Right forelimb (tissue), 1 donor: ENCODE results near the gene KCND1.
A peak's percentile ranks its signal among the peaks of the same experiment; 100 is the strongest.

ENCODE experiments used
- DNase-seq: peaks from one replicate; pipeline ENCODE4 v3.0.0-alpha.2; 2018

KCND1 gene

DNA sequence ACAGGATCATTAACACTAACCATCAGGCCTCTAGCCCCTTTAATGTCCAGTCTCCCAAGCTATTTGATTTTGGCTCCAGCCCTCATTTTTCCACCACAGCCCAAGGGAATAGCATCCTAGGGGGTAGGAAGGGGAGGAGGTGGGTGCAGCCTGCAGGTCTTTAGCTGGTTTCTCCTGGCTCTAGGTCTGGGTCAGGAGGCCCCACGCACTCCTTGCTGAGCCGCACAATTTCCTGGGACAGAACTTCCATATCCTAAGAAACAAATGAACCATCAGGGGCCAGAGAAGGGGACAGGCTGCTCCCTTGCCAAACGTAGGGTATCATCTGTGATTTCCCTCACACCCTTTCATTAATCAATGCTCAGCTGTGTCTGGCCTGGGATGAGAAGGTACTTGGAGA, 2.4 kb upstream of the KCND1 start:
- DNase-seq = no peak

- no peak for DNase-seq
These were observed 848 bp upstream of the KCND1 start for GRCh38 chrX:48972220-48973164.

DNA sequence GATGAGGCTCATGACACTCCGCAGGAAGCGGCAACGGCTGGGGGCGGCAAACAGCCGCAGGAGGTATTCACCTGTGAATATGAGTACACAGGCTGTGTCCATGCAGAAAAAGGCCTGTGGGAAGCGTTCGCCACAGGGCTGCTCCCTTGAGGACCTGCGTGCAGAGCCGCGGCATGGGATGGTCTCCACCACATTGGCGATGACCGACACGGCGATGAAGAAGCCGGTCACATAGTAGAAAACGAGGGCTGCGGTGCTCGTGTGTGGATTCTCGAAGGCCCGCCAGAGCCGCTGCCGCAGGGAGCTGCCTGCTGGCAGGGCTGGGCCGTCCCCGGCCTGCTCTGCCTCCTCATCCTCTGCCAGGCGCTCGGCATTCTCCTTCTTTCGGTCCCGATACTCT, 2.2 kb downstream of the KCND1 start:
- DNase-seq = no peak

GRCh38 chrX:48968377-48968776, 3.3 kb downstream of the KCND1 start:
- DNase-seq = no peak

DNA sequence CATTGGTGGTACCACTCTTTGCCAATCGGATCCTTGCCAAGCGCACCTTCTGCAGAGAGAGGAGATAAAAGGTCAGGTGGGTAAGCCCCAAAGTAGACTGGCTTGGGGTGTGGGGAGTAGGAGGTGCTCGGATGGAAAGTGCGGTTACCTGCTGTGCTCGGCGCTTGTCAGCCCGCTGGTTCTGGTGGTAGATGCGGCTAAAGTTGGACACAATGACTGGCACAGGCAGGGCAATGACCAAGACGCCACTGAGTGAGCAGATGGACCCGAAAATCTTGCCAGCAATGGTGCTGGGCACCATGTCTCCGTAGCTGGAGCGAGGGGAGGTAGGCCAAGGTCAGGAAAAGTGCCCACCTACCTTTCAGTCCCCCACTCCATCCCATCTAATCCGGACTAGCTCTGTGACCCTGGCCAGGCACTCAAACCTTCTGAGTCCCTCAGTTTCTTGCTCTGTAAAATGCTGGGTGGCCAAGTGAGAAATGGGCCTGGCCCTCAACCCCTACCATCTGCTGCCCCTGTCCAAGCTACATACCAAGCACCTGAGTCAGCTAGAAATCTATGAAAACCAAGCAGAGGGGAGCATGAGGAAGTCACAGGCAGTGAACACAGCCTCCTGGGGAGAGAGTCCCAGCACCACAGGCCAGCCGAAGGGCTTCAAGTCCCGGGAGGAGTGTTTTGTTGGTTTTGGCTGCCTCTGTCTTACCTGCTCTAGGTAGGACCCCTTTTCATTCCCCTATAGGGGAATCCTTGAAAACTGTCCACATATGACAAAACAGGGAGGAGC, 4.7 kb downstream of the KCND1 start:
- DNase-seq = no peak

- DNase-seq = no peak
These were observed 5.7 kb downstream of the KCND1 start for GRCh38 chrX:48965959-48966358.

- no peak for DNase-seq
These were observed 10.0 kb downstream of the KCND1 start for GRCh38 chrX:48961585-48962091.

DNA sequence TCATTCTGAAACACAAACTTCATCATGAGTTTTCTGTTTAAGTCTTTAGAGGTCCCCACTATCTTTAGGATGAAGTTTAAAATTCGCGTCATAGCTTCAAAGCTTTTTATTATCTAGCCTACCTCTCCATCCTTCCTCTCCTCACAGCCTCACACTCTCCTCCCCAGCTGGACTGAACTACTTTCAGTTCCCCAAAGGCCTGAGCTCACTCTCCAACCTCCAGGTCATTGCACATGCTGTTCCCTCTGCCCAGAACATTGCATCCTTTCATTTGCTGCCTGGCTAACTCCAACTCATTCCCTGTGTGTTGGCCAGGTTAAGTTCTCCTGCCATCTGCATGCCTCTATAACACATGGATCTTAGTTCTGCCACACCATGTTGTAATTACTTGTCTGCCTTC, 11.4 kb downstream of the KCND1 start:
- no peak for DNase-seq

DNA sequence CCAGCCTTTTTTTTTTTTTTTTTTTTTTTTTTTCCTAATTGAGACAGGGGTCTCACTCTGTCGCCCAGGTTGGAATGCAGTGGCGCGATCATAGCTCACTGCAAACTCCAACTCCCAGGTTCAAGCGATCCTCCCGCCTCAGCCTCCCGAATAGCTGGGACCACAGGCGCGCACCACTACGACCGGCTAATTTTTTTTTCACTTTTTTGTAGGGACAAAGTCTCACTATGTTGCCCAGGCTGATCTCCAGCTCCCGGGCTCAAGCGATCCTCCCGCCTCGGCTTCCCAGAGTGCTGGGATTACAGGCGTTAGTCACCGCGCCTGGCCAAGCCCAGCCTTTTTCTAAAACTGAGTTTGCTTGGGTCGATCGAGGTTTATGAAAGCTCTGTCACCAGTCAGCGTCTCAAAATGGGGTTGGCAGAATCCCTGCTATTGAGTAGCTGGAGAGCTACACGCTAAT, 13.0 kb downstream of the KCND1 start:
- peak; percentile 66 for DNase-seq

GRCh38 chrX:48957827-48958634, 13.6 kb downstream of the KCND1 start:
- DNase-seq = peak; percentile 95

- peak; percentile 80 for DNase-seq
These were observed 14.2 kb downstream of the KCND1 start, which contains the start of gene OTUD5 for GRCh38 chrX:48957477-48957826. TSS of gene OTUD5 (minus strand) at chrX:48957607. CDS start at chrX:48957570, 37 bp downstream.

- no peak for DNase-seq
These were observed 14.8 kb downstream of the KCND1 start for GRCh38 chrX:48956728-48957414.

GRCh38 chrX:48948589-48948988, 23.1 kb downstream of the KCND1 start:
- DNase-seq = no peak

DNA sequence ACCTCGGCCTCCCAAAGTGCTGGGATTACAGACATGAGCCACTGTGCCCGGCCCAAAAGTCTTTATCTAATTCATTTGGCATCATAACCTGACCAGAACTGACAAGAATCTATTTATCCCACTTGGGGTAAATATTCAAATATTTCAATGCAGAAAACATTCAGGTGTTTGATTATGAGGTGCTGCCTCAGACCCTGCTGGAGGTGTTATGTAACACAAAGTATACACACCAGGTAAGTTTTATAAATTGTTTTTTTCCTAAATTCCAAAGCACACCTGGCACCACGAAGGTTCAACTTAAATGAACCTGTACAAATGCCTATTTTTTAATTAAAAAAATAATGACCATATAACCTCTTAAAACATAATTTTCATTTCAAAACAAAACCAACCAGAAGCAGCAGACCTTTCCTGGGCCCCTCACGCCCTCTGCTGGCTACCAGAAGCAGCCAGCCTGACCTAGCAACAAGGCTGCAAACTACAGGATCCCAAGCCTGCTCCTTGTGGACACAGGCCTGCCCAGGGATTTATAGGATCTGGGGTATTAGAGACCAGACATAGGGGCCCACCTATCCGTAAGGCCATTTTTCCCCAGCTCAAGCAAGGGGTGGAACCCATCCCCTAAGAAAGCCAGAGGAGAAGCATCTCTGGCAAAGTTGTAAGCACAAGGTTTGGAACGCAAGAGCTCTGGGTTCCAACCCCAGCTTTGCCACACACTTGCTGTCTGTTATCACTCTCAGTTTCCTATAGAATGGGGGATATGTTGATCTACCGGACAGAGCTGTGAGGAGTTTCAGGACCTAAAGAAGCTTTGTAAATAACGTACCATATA, 25.9 kb downstream of the KCND1 start:
- DNase-seq = no peak

- DNase-seq = no peak
These were observed 28.7 kb downstream of the KCND1 start for GRCh38 chrX:48942895-48943294.

GRCh38 chrX:48940404-48940955, 31.2 kb downstream of the KCND1 start:
- DNase-seq = no peak

DNA sequence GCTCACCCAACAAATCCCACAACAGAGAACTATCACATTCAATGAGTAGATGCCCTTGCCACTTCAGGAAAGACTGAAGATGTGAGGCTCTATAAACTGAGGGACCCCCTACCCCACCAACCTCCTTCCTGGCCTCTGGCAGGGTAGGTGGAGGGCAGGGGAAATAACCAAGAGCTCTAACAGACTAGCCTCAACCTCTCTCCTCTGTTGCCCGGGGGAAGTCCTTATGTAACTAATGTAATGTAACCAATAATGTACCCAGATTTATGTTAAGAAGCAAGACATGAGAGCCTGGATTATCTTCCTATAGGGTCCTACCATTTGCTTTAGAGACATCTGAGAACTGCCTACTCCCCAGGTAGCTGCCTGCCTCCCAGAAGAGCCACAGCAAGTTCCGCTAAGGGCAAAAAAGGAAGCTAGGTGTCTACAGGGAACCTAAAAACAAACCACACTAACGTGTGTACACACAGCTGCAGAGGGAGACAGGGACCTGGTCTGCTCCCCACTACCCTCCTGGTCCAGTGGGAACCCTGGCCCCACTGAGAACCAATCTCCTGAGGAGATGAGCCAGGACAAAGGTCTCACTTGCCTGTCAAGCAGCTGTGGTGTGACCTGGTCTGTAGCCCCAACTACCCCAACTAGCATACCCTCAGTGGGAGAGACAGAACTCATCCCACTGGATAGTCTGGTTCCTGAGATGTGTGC, 32.0 kb downstream of the KCND1 start:
- no peak for DNase-seq

DNA sequence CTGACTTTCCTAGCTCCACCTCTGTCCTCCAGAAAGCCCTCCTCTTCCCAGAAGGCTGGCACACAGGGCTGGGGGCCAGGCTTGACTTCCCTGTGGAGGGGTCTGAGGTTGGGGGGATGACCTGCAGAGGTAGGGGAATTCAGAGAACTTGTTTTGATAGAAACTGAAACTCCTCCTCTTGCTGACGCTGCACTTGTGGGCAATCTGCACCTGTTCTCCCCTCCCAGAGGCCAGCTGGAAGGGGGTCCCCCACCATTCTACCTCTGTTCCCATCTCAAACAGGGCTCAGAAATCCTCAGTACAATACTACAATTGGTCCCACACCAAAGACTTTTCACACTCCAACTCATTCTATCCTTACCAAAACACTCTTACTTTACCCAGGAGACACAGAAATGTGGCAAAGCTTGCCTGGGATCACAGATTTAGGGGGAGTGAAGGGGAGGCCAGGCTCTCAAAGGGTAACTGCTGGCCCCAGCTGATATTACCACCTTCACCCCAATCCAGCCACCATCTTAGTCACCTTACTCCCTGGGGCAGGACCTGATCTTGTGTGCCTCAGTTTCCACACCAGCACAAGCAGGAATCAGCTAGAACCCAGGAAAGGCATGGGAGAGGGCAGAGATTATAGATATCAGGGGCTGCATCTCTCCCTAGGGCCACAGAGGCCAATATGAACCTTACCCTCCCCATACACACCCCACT, 32.8 kb downstream of the KCND1 start:
- no peak for DNase-seq
